ENCODE data around the gene IGLL5. TPM values are rescaled to one million over a fixed set of nuclear protein-coding genes. Genes with fewer than 3 reads are reported as not detected.

Gene IGLL5
- total and polyA plus RNA-seq, 9 donors = 0.40 to 9.8 (median 1.5) TPM; not detected in 1

DNA sequence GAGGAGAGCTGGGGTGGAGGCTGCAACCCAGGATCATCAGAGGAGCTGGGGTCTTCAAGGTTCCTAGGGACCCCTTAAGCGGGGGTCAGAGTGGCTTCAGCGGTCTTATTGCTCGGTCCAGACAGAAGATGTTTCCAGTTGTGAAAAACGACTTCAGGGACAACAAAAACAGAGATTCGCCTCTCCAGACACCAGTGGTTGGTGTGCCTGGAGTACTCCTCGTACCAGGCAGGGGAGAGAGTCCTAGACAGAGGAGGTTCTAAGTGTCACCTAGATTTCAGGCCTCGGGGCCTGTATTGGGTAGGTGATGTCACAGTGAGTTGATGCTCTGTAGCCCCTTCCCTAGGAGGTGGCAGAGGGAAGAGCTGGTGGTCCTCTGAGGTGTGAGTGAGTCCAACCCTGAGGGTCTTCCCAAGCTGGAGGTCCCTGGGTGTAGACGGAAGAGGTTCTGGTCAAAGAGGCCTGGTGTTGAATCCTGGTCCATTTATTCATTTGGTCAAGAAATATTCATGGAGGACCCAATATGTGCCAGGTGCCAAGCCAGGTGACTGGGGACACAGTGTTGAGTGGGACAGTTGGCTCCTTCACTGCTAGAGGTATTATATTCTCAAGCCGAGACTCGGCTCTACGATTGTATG lies 4.4 kb upstream of the IGLL5 start:
- Histone ChIP-seq H3K27ac (no peak overlapping the region), H3K36me3 (no peaks in the 10 kb centered on the region), H3K4me3 (no peak overlapping the region), H3K4me1 (ENCODE audit: insufficient read depth) (no peaks in the 10 kb centered on the region), H3K9me3 (no peaks in the 10 kb centered on the region), H3K27me3 (no peaks in the 10 kb centered on the region)
- no peak for DNase-seq
- intact Hi-C loops (cut with DNase I) = no loop called here
- WGBS, 3 donors = 88 to 92% (median 88%) methylated on average over 11 of the region's 11 CpGs
- no peak for TF ChIP-seq EP300 (IDR thresholded peaks at IDR 0.05)
- TF ChIP-seq, protein P1, sequence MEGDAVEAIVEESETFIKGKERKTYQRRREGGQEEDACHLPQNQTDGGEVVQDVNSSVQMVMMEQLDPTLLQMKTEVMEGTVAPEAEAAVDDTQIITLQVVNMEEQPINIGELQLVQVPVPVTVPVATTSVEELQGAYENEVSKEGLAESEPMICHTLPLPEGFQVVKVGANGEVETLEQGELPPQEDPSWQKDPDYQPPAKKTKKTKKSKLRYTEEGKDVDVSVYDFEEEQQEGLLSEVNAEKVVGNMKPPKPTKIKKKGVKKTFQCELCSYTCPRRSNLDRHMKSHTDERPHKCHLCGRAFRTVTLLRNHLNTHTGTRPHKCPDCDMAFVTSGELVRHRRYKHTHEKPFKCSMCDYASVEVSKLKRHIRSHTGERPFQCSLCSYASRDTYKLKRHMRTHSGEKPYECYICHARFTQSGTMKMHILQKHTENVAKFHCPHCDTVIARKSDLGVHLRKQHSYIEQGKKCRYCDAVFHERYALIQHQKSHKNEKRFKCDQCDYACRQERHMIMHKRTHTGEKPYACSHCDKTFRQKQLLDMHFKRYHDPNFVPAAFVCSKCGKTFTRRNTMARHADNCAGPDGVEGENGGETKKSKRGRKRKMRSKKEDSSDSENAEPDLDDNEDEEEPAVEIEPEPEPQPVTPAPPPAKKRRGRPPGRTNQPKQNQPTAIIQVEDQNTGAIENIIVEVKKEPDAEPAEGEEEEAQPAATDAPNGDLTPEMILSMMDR (IDR thresholded peaks at IDR 0.05) = no peak
- TF ChIP-seq POLR2A (IDR thresholded peaks at IDR 0.05) = no peak

DNA sequence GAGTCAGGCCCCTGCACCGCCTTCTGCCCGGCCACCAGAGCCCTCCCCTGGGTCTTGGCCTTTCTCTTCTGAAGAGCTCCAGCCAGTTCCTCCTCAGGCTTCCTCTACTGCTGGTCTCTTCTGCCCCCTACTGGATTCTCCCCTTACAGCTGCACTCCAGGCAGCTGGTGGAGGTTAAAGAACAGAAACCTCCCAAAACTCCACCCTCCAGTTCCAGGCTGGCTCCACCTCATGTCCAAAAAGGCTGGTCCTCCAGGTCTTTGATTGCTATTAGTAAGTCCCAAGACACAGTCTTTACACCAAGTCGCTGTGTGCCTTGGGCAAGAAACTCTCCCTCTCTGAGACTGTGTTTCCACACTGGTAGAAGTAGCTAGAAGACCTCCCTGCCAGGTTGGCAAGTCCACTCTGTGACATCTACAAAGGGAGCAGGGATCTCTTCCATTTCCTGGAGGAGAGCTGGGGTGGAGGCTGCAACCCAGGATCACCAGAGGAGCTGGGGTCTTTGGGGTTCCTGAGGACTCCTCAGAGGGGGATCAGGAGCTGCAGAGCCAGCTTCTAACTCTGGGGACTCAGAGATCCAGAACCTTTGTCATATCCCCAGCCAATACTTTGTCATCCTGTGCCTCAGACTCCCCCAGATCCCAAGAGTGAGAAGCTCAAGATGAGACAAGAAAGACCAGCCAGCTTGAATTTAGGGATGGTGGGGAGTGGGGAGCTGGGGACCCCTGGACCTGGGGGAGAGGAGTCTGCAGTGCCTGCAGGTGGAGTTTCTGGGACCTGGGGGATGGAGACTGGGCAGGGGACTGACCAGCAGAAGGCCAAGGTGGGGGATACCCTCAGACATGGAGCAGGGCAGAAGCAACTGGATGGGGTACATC lies 3.4 kb upstream of the IGLL5 start:
- 18 to 24% (median 22%) methylated on average over 3 of the region's 3 CpGs for WGBS, 3 donors
- no peak overlapping the region for H3K27ac ChIP-seq

DNA sequence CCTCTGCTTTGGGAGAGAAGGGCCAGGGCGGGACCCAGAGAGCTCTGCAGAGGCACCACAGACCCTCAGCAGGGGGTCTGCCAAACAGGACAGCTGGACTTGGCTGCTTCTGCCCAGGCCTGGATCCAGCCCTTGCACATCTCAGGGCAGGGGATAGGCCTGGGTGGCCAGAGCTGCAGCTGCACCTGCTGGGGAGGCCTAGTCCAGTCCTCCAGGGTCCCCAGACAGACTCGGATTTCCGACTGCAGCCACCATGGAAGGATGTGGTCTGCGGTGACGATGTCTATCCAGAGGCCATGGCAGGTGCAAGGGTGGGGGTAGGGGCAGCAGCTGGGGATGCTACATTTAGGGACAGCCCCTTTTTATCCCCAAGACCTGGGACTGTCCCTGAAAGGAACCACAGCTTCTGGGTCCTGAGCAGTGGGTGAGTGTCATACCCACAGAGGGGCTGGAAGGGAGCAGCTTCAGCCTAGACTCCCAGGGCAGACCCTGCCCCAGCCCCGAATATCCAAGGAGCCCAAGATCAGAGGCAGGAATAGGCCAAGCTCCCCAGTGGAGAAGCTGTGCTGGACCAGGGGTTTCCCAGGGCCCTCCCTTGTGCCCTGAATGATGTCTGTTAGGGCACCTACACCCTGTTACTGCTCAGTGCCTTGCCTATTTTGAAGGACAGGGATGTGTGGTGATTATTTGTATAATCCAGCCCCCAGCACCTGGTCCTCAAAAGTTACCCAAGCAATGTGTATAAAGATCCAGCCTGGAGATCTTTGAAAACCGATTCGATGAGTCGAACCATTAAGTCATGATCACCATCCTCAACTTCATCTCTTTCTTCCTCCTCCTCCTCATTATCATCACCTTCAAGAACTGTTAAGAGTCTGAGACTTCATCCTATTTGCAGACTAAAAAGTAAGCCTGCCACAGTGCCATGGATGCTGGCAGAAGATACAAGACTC lies 2.5 kb upstream of the IGLL5 start:
- Histone ChIP-seq H3K27ac (no peak overlapping the region), H3K9me3 (no peaks in the 10 kb centered on the region), H3K36me3 (no peaks in the 10 kb centered on the region), H3K4me3 (no peak overlapping the region), H3K4me1 (ENCODE audit: insufficient read depth) (no peaks in the 10 kb centered on the region), H3K27me3 (no peaks in the 10 kb centered on the region)
- DNase-seq = no peak
- intact Hi-C loops (cut with DNase I) = no loop called here
- TF ChIP-seq EP300 (IDR thresholded peaks at IDR 0.05) (no peak), POLR2A (IDR thresholded peaks at IDR 0.05) (no peak)
- TF ChIP-seq, protein P1 (IDR thresholded peaks at IDR 0.05) = no peak
- WGBS, 3 donors = 83 to 91% (median 84%) methylated on average over 9 of the region's 9 CpGs

More for the DNA sequence above, 3.4 kb upstream of the IGLL5 start:
- H3K36me3 ChIP-seq = no peaks in the 10 kb centered on the region
- H3K4me1 ChIP-seq (ENCODE audit: insufficient read depth) = no peaks in the 10 kb centered on the region
- no peak for TF ChIP-seq POLR2A (IDR thresholded peaks at IDR 0.05)
- TF ChIP-seq, protein P1 (IDR thresholded peaks at IDR 0.05) = peak in 1 of 3 donors; percentile 8
- H3K27me3 ChIP-seq = no peaks in the 10 kb centered on the region
- H3K4me3 ChIP-seq = no peak overlapping the region
- intact Hi-C loops (cut with DNase I) = no loop called here
- DNase-seq = no peak
- no peaks in the 10 kb centered on the region for H3K9me3 ChIP-seq

DNA sequence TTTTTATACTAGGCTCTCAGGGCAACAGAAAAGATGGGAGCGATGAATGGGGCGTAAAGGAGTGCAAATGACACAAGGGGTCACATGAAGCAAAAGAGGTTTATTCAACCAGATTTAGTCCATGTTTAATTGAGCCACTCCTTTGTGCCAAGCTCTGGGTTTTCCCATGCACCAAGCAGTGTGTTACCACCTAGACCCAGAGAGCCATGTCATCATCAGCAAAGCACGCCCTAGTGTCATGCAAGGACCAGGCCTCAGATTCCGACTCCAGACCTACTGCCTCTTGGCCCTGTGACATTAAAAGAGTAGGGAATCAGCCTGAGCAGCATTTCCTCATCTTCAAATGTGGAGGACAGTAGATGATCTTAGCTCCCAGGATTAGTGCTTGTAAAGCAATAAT lies 1.1 kb upstream of the IGLL5 start:
- Histone ChIP-seq H3K4me1 (ENCODE audit: insufficient read depth) (no peaks in the 10 kb centered on the region), H3K27ac (no peak overlapping the region), H3K4me3 (no peak overlapping the region), H3K9me3 (no peaks in the 10 kb centered on the region), H3K36me3 (no peaks in the 10 kb centered on the region), H3K27me3 (no peaks in the 10 kb centered on the region)
- TF ChIP-seq, protein P1 (IDR thresholded peaks at IDR 0.05) = no peak
- TF ChIP-seq EP300 (IDR thresholded peaks at IDR 0.05) (no peak), POLR2A (IDR thresholded peaks at IDR 0.05) (no peak)
- WGBS, 3 donors = 85 to 90% (median 86%) methylated on average over 4 of the region's 4 CpGs
- no peak for DNase-seq
- intact Hi-C loops (cut with DNase I) = no loop called here

All from ovary (tissue), 9 donors.